Cardiac muscle cell (in vitro differentiated cells and primary cell): ENCODE measurements around the gene RAI14. TPM values are rescaled to one million over a fixed set of nuclear protein-coding genes. Genes with fewer than 3 reads are reported as not detected.

Source experiments
- DNase-seq, 2 donors: peaks; one replicate each; pipeline versions ENCODE4 v3.0.0 to v3.0.0-alpha.2; 2010 to 2017; ENCODE audit warnings: low read depth in 1 of 2, low spot score in 1 of 2
- H3K27ac ChIP-seq: fragments of 200-600 bp; sonication (generic); 2 replicates; pipeline ENCODE4 v1.5.1; 2016
- H3K27me3 ChIP-seq: fragments of 200-600 bp; sonication (generic); 2 replicates; pipeline ENCODE4 v1.6.0; 2016; ENCODE audit warnings: control low read depth
- H3K36me3 ChIP-seq: fragments of 200-600 bp; sonication (generic); 2 replicates; pipeline ENCODE4 v1.5.1; 2016; ENCODE audit warnings: control low read depth
- H3K4me1 ChIP-seq: fragments of 200-600 bp; sonication (generic); 2 replicates; pipeline ENCODE4 v1.8.1; 2017; ENCODE audit warnings: low read depth, mild to moderate bottlenecking, mixed run types
- H3K4me3 ChIP-seq: fragments of 200-600 bp; sonication (generic); 2 replicates; pipeline ENCODE4 v1.5.1; 2016; ENCODE audit warnings: mild to moderate bottlenecking
- H3K9me3 ChIP-seq: fragments of 200-600 bp; sonication (generic); 2 replicates; pipeline ENCODE4 v1.5.1; 2017; ENCODE audit warnings: low read depth, mild to moderate bottlenecking, control low read depth
- CTCF ChIP-seq: IDR thresholded peaks from 2 replicates; pipeline ENCODE4 v1.5.1; 2012; ENCODE audit warnings: low read depth, mild to moderate bottlenecking, low read length
- polyA plus RNA-seq: library from polyadenylated mRNA; unstranded; fragments of >200 nt; fragmentation: Nextera tagmentation; extraction: Ambion mirVana; gene quantifications from 2 replicates; pipeline ENCODE4 v1.2.1, GENCODE V29; 2016
- total RNA-seq: library from RNA; depleted of rRNA; stranded (reverse); fragments of >200 nt; gene quantifications from 2 replicates; pipeline ENCODE4 v1.2.3, GENCODE V29; 2016

Gene RAI14
- total and polyA plus RNA-seq, 2 experiments from 2014 or later = 9.6 to 11.6 TPM

- Histone ChIP-seq H3K4me1 (peaks cover 9% of the 10 kb centered on the region), H3K36me3 (no peaks in the 10 kb centered on the region), H3K4me3 (no peak overlapping the region), H3K27me3 (no peaks in the 10 kb centered on the region), H3K9me3 (no peaks in the 10 kb centered on the region), H3K27ac (no peak overlapping the region)
- TF ChIP-seq CTCF = no peak
- no peak for DNase-seq
Measured at GRCh38 chr5:34695275-34696027, 39.3 kb downstream of the RAI14 start.

GRCh38 chr5:34697308-34698108, 41.4 kb downstream of the RAI14 start:
- no peak for TF ChIP-seq CTCF
- no peak for DNase-seq
- Histone ChIP-seq H3K9me3 (no peaks in the 10 kb centered on the region), H3K4me1 (peaks cover 9% of the 10 kb centered on the region), H3K27me3 (no peaks in the 10 kb centered on the region), H3K36me3 (no peaks in the 10 kb centered on the region), H3K4me3 (no peak overlapping the region), H3K27ac (no peak overlapping the region)

DNA sequence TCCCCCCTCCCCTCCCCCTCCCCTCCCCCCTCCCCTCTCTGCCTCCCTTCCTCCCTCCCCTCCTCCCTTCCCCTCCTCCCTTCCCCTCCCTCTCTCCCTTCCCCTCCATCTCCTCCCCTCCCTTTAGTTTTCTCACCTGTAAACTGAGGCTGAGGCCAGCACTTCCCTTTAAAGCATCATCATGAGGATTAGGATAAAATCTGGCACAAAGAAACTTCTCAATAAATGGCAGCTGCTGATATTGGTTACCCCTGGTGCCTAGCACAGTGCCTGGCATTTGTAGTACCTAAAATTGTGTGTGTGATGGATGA, 41.9 kb downstream of the RAI14 start:
- Histone ChIP-seq H3K27ac (no peak overlapping the region), H3K36me3 (no peaks in the 10 kb centered on the region), H3K4me3 (no peak overlapping the region), H3K9me3 (no peaks in the 10 kb centered on the region), H3K4me1 (peaks cover 9% of the 10 kb centered on the region), H3K27me3 (no peaks in the 10 kb centered on the region)
- TF ChIP-seq CTCF = no peak
- DNase-seq = no peak

DNA sequence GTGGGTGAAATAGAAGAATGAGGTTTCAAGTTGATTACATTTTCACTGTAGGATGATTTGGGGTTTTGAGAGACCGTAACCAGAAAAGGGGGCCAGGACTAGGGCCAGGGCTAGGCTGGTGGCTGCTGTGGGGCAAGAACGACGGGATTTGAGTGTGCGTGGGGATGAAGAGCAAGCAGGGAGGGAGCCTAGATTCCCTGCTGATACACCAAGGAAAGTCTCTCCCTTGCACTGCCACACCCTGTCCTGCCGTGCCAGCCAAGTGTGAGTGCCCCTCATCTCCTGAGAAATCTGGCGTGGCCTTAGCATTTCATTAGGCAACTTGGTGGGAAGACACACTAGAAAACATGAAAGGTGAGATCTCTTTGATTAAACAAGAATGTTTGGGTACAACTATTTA, 42.6 kb downstream of the RAI14 start:
- no peak for TF ChIP-seq CTCF
- H3K9me3 ChIP-seq = no peaks in the 10 kb centered on the region

GRCh38 chr5:34699155-34700077, 43.3 kb downstream of the RAI14 start:
- Histone ChIP-seq H3K4me1 (peaks cover 9% of the 10 kb centered on the region), H3K36me3 (no peaks in the 10 kb centered on the region), H3K9me3 (no peaks in the 10 kb centered on the region), H3K27ac (peak overlapping the region; percentile 2), H3K27me3 (no peaks in the 10 kb centered on the region), H3K4me3 (no peak overlapping the region)
- no peak for TF ChIP-seq CTCF
- peak in 1 of 2 donors; percentile 31 for DNase-seq

More for the DNA sequence above, 42.6 kb downstream of the RAI14 start:
- H3K27ac ChIP-seq = no peak overlapping the region
- no peak overlapping the region for H3K4me3 ChIP-seq
- H3K27me3 ChIP-seq = no peaks in the 10 kb centered on the region
- H3K36me3 ChIP-seq = no peaks in the 10 kb centered on the region
- no peak for DNase-seq
- H3K4me1 ChIP-seq = peaks cover 9% of the 10 kb centered on the region
